RWPE1 (cell line): ENCODE results near the gene EVL.

Experiments used
- CTCF ChIA-PET: fragments of 350-600 bp; sonication (Branson Sonifier 250); formaldehyde crosslinking; extraction: SDS; loops from one replicate; lab custom pipeline; 2021; lab: Yijun Ruan, JAX
- POLR2A ChIA-PET: fragments of 400-600 bp; formaldehyde crosslinking; extraction: SDS; loops from one replicate; lab custom pipeline; 2020; ENCODE audit warnings: antibody characterized with exemption; ENCODE audit not compliant: low non-redundant PET; lab: Yijun Ruan, JAX
- DNase-seq: peaks from one replicate; pipeline ENCODE4 v3.0.0; 2012; ENCODE audit warnings: low spot score
- H3K27ac ChIP-seq: fragments of 450-650 bp; 2 replicates; pipeline ENCODE4 v1.5.1; 2017
- CTCF ChIP-seq: fragments of 450-650 bp; conservative IDR thresholded peaks from 2 replicates; pipeline ENCODE4 v1.5.1; 2017; ENCODE audit warnings: low read depth, mild to moderate bottlenecking

EVL gene

DNA sequence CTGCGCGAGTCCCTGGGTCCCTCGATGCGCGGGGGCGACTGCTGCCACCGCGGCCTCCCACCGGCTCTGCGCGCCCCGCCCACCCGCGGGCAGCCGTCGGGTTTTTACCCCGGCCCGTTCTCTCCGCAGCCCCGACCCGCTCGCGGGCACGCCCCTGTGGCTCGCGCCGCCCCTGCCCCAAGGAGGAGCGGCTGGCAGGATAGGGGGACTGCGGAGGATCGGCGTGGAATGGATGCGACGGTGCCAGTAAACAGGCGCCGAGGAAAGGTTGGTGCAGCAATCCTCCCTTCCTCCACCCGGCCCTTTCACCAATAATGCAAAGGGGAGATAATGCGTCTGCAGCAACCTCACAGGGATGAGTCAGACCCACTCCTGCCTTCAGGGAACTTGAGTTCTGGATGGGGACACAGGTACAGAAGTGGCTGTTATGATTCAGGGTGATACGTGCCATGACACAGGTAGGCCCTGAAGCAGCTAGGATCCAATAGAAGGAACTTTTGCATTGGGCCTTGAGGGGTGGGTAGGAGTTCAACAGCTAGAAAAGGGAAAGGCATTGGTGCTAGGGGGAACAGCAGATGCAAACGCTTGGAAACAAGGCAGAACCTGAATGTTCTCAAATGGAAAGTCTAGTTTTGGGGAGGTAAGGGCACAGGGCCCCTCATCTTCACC, 94.8 kb downstream of the EVL start:
- CTCF ChIA-PET: interaction anchor here (0.6 to 0.7 kb wide), 2 partner anchors 31 to 1469 kb away, joined by 3 to 6 read pairs; no protein-coding TSS in a partner anchor
- POLR2A ChIA-PET: no interaction called here
- TF ChIP-seq CTCF: no peak
- no peak for DNase-seq
- H3K27ac ChIP-seq: no peak overlapping the region

DNA sequence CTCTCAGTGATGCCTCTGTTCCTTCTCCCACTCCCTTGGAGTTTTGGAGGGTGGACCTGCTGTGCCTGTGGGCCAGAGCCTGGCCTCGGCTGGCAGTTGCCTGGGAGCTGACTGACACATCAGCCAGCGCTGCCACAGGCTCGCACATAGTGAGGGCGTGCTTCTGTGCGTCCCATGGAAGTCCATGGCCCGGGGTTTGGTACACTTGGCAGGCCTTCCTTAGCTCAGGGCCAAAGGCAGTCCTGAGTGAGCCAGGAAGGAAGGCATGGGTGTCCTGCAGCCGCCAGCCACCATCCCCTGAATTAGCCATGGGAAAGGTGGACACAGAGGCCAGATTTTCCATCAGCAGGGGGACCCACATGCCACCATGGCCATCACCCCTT, 95.3 kb downstream of the EVL start:
- DNase-seq: no peak
- H3K27ac ChIP-seq: no peak overlapping the region
- no peak for TF ChIP-seq CTCF
- CTCF ChIA-PET: no interaction called here
- POLR2A ChIA-PET: no interaction called here

GRCh38 chr14:100165376-100165775, 100.2 kb downstream of the EVL start:
- no peak for DNase-seq
- ChIA-PET CTCF (interaction anchor here (0.5 to 1.1 kb wide), 2 partner anchors 26 to 28 kb away, joined by 3 read pairs; no protein-coding TSS in a partner anchor), POLR2A (no interaction called here)
- no peak overlapping the region for H3K27ac ChIP-seq
- no peak for TF ChIP-seq CTCF

- CTCF ChIA-PET: interaction anchor here (0.5 to 1.1 kb wide), 2 partner anchors 25 to 27 kb away, joined by 3 read pairs; no protein-coding TSS in a partner anchor
- TF ChIP-seq CTCF: no peak
- no peak for DNase-seq
- POLR2A ChIA-PET: no interaction called here
- no peak overlapping the region for H3K27ac ChIP-seq
These were observed 100.7 kb downstream of the EVL start for GRCh38 chr14:100165831-100166440.

DNA sequence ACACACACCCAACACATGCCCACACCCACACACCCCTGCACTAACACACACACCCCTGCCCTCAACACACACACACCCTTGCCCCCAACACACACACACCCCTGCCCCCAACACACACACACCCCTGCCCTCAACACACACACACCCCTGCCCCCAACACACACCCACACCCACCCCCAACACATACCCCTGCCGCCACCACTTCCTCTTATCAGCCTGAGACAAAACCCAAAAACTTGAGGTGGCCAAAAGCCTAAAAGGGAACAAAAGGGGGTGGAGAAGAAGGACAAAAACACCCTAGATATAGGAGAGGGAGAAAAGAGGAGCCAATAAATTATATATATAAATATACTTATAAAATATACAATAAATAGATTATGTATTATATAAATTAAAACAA, 103.3 kb downstream of the EVL start:
- H3K27ac ChIP-seq: no peak overlapping the region
- TF ChIP-seq CTCF: no peak
- POLR2A ChIA-PET: no interaction called here
- CTCF ChIA-PET: no interaction called here
- no peak for DNase-seq

DNA sequence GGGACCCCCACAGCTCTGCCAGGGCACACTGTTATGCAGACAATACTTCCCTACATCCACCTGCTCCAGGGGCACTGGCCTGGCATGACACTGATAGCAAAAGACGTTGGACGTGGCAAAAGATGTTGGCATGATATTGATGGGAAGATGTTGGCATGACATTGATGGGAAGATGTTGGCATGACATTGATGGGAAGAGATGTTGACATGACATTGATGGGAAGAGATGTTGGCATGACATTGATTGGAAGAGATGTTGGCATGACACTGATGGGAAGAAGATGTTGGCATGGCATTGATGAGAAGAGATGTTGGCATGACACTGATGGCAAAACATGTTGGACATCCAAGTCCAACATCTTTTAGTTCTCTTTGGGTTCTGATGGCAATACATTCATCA, 105.7 kb downstream of the EVL start:
- DNase-seq: no peak
- ChIA-PET POLR2A (no interaction called here), CTCF (no interaction called here)
- no peak overlapping the region for H3K27ac ChIP-seq
- TF ChIP-seq CTCF: no peak
